DOHH2 (cell line): ENCODE results near the gene KIAA1328.

Source experiments
- H3F3A ChIP-seq: fragments of 200-600 bp; sonication (generic), shearing (Covaris generic); 2 replicates; pipeline ENCODE4 v1.6.0; 2016; ENCODE audit warnings: antibody characterized with exemption, mild to moderate bottlenecking; ENCODE audit not compliant: control insufficient read depth, insufficient read depth
- H3K27ac ChIP-seq: fragments of 200-600 bp; sonication (generic); 2 replicates; pipeline ENCODE4 v1.5.1; 2014; ENCODE audit warnings: low read depth, mild to moderate bottlenecking, low read length, moderate library complexity
- H3K27me3 ChIP-seq: fragments of 200-600 bp; sonication (generic); 2 replicates; pipeline ENCODE4 v1.6.1; 2014; ENCODE audit warnings: mild to moderate bottlenecking, low read length, mixed read lengths; ENCODE audit not compliant: control insufficient read depth
- H3K36me3 ChIP-seq: fragments of 200-600 bp; sonication (generic); 2 replicates; pipeline ENCODE4 v1.6.1; 2014; ENCODE audit warnings: mild to moderate bottlenecking, low read length, moderate library complexity, mixed read lengths; ENCODE audit not compliant: control insufficient read depth
- H3K4me1 ChIP-seq: fragments of 200-600 bp; sonication (generic); 2 replicates; pipeline ENCODE4 v1.6.1; 2014; ENCODE audit warnings: mild to moderate bottlenecking, low read length, mixed read lengths; ENCODE audit not compliant: control insufficient read depth
- H3K4me2 ChIP-seq: fragments of 200-600 bp; sonication (generic); 2 replicates; pipeline ENCODE4 v1.6.0; 2014; ENCODE audit warnings: mild to moderate bottlenecking, low read length, moderate library complexity
- H3K4me3 ChIP-seq: fragments of 200-600 bp; sonication (generic); 2 replicates; pipeline ENCODE4 v1.5.1; 2014; ENCODE audit warnings: mild to moderate bottlenecking, low read length, mixed read lengths
- H3K79me2 ChIP-seq: fragments of 200-600 bp; sonication (generic); 2 replicates; pipeline ENCODE4 v1.6.1; 2014; ENCODE audit warnings: mild to moderate bottlenecking, low read length, mixed read lengths; ENCODE audit not compliant: control insufficient read depth
- H3K9me2 ChIP-seq: fragments of 200-600 bp; sonication (generic); replicated peaks from 2 replicates; pipeline ENCODE4 v1.6.1; 2014; ENCODE audit warnings: mild to moderate bottlenecking, low read length, mixed read lengths; ENCODE audit not compliant: control insufficient read depth
- H3K9me3 ChIP-seq: fragments of 200-600 bp; sonication (generic); 2 replicates; pipeline ENCODE4 v1.6.1; 2014; ENCODE audit warnings: antibody characterized with exemption, low read length, mixed read lengths; ENCODE audit not compliant: control insufficient read depth, insufficient read depth
- H4K20me1 ChIP-seq: fragments of 200-600 bp; sonication (generic); 2 replicates; pipeline ENCODE4 v1.6.0; 2014; ENCODE audit warnings: low read depth, mild to moderate bottlenecking, antibody characterized with exemption, low read length, moderate library complexity; ENCODE audit not compliant: control insufficient read depth, insufficient read depth
- CTCF ChIP-seq: fragments of 200-600 bp; sonication (generic); IDR thresholded peaks from one replicate; pipeline ENCODE4 v1.5.1; 2014; ENCODE audit warnings: antibody characterized with exemption, mild to moderate bottlenecking, low read depth, low read length; ENCODE audit not compliant: poor library complexity, severe bottlenecking
- EZH2phosphoT487 ChIP-seq: fragments of 200-600 bp; sonication (generic); IDR thresholded peaks from 2 replicates; pipeline ENCODE4 v1.6.1; 2017; ENCODE audit warnings: borderline replicate concordance, mild to moderate bottlenecking, antibody characterized with exemption, low read length, moderate library complexity, mixed read lengths

KIAA1328 gene

GRCh38 chr18:36783792-36784191, 45.1 kb upstream of the KIAA1328 start:
- Histone ChIP-seq H3K27ac (no peak overlapping the region), H3K4me3 (no peak overlapping the region), H3K4me2 (no peak overlapping the region), H3K4me1 (no peaks in the 10 kb centered on the region), H3F3A (no peaks in the 10 kb centered on the region), H4K20me1 (no peaks in the 10 kb centered on the region), H3K27me3 (no peaks in the 10 kb centered on the region), H3K9me2 (no peaks in the 10 kb centered on the region), H3K79me2 (no peaks in the 10 kb centered on the region), H3K9me3 (no peaks in the 10 kb centered on the region), H3K36me3 (peaks cover 3% of the 10 kb centered on the region; the same call in 1 of the 2 replicates)
- TF ChIP-seq CTCF (no peak), EZH2phosphoT487 (no peak)

- Histone ChIP-seq H3K27ac (no peak overlapping the region), H3K36me3 (peaks cover 14% of the 10 kb centered on the region), H4K20me1 (no peaks in the 10 kb centered on the region), H3K9me3 (no peaks in the 10 kb centered on the region; the same call in 1 of the 2 replicates), H3K4me2 (no peak overlapping the region), H3F3A (no peaks in the 10 kb centered on the region), H3K9me2 (no peaks in the 10 kb centered on the region), H3K4me3 (no peak overlapping the region), H3K4me1 (no peaks in the 10 kb centered on the region), H3K27me3 (no peaks in the 10 kb centered on the region), H3K79me2 (no peaks in the 10 kb centered on the region)
- no peak for TF ChIP-seq CTCF
Measured at GRCh38 chr18:36786686-36787085, 42.2 kb upstream of the KIAA1328 start.

GRCh38 chr18:36792634-36793283, 36.2 kb upstream of the KIAA1328 start:
- Histone ChIP-seq H3F3A (no peaks in the 10 kb centered on the region), H3K4me3 (no peak overlapping the region), H3K36me3 (peaks cover 61% of the 10 kb centered on the region), H3K9me2 (no peaks in the 10 kb centered on the region), H3K27ac (no peak overlapping the region), H3K79me2 (no peaks in the 10 kb centered on the region), H4K20me1 (no peaks in the 10 kb centered on the region), H3K4me2 (no peak overlapping the region), H3K27me3 (no peaks in the 10 kb centered on the region), H3K4me1 (no peaks in the 10 kb centered on the region), H3K9me3 (no peaks in the 10 kb centered on the region; the same call in 1 of the 2 replicates)
- TF ChIP-seq CTCF (no peak), EZH2phosphoT487 (no peak)
